Large intestine (tissue), 12 donors: ENCODE data around the gene SESN1. TPM values are rescaled to one million over a fixed set of nuclear protein-coding genes. Genes with fewer than 3 reads are reported as not detected.
"Not testable (repeated sequence)": the region's sequence is repeated elsewhere in the genome, so short reads cannot be mapped to it uniquely, and the experiment has no call there.

Experiments
- DNase-seq, 2 donors: peaks; one replicate each; pipeline versions ENCODE4 v3.0.0 to v3.0.0-alpha.2; 2013
- H3K27ac ChIP-seq: one replicate; pipeline ENCODE4 v1.5.1; 2013; ENCODE audit warnings: low read length
- H3K27me3 ChIP-seq: 2 replicates; pipeline ENCODE4 v1.6.1; 2013; ENCODE audit warnings: low read length; ENCODE audit not compliant: control insufficient read depth, insufficient read depth
- H3K36me3 ChIP-seq: 2 replicates; pipeline ENCODE4 v1.6.1; 2013; ENCODE audit warnings: low read length; ENCODE audit not compliant: control insufficient read depth, insufficient read depth
- H3K4me1 ChIP-seq: one replicate; pipeline ENCODE4 v1.6.1; 2013; ENCODE audit warnings: low read length; ENCODE audit not compliant: control insufficient read depth, insufficient read depth
- H3K4me3 ChIP-seq: one replicate; pipeline ENCODE4 v1.5.1; 2013; ENCODE audit warnings: low read length
- H3K9me3 ChIP-seq: one replicate; pipeline ENCODE4 v1.6.1; 2013; ENCODE audit warnings: mild to moderate bottlenecking, low read depth, low read length, moderate library complexity; ENCODE audit not compliant: control insufficient read depth
- WGBS: methylation state at CpG from one replicate; pipeline ENCODE4 v1.1.5; 2013; ENCODE audit warnings: low lambda C conversion rate; ENCODE audit not compliant: insufficient coverage; 5-methylcytosine and 5-hydroxymethylcytosine counted together
- long read RNA-seq, 11 donors: transcript quantifications; one replicate each; lab custom pipeline, GENCODE V29; 2026
- polyA plus RNA-seq: library from polyadenylated mRNA; unstranded; fragments of 120-200 nt; gene quantifications from one replicate; pipeline ENCODE4 v1.2.1, GENCODE V29; 2013

Gene SESN1
- 48.4 TPM for polyA plus RNA-seq
- long read RNA-seq, donor 1, partial matches to known transcripts, result 22 of 25 reads
- long read RNA-seq, donor 1, other reads (novel, unspliced or antisense), result 0 of 25 reads
- long read RNA-seq, donor 2, transcript SESN1-202 (10 exons, 2,676 nt), result major isoform, 13 of 48 reads
- long read RNA-seq, donor 2, partial matches to known transcripts, result 34 of 48 reads
- long read RNA-seq, donor 2, other reads (novel, unspliced or antisense), result 0 of 48 reads
- long read RNA-seq, donor 3, transcript SESN1-202 (10 exons, 2,676 nt), result major isoform, 12 of 26 reads
- long read RNA-seq, donor 3, partial matches to known transcripts, result 10 of 26 reads
- long read RNA-seq, donor 3, other reads (novel, unspliced or antisense), result 0 of 26 reads
- long read RNA-seq, donor 4, result 0 reads
- long read RNA-seq, donor 5, partial matches to known transcripts, result 23 of 27 reads
- long read RNA-seq, donor 5, other reads (novel, unspliced or antisense), result 0 of 27 reads
- long read RNA-seq, donor 6, transcript SESN1-202 (10 exons, 2,676 nt), result major isoform, 13 of 28 reads
- long read RNA-seq, donor 6, partial matches to known transcripts, result 12 of 28 reads
- long read RNA-seq, donor 6, other reads (novel, unspliced or antisense), result 0 of 28 reads
- long read RNA-seq, donor 7, transcript SESN1-202 (10 exons, 2,676 nt), result major isoform, 5 of 14 reads
- long read RNA-seq, donor 7, partial matches to known transcripts, result 6 of 14 reads
- long read RNA-seq, donor 7, other reads (novel, unspliced or antisense), result 0 of 14 reads
- long read RNA-seq, donor 8, transcript SESN1-202 (10 exons, 2,676 nt), result major isoform, 10 of 35 reads
- long read RNA-seq, donor 8, partial matches to known transcripts, result 20 of 35 reads
- long read RNA-seq, donor 8, other reads (novel, unspliced or antisense), result 0 of 35 reads
- long read RNA-seq, donor 9, partial matches to known transcripts, result 35 of 38 reads
- long read RNA-seq, donor 9, other reads (novel, unspliced or antisense), result 0 of 38 reads
- long read RNA-seq, donor 10, transcript SESN1-202 (10 exons, 2,676 nt), result major isoform, 10 of 23 reads
- long read RNA-seq, donor 10, partial matches to known transcripts, result 11 of 23 reads
- long read RNA-seq, donor 10, other reads (novel, unspliced or antisense), result 0 of 23 reads
- long read RNA-seq, donor 11, transcript SESN1-202 (10 exons, 2,676 nt), result major isoform, 10 of 18 reads
- long read RNA-seq, donor 11, partial matches to known transcripts, result 6 of 18 reads
- long read RNA-seq, donor 11, other reads (novel, unspliced or antisense), result 0 of 18 reads

GRCh38 chr6:109094416-109095035 lies at the start of gene SESN1:
SESN1 (minus strand) TSS chr6:109094846; CDS start chr6:109094073, 773 bp downstream.
- H3K4me1 ChIP-seq, result peaks cover 9% of the 10 kb centered on the region
- H3K36me3 ChIP-seq, result no peaks in the 10 kb centered on the region
- no CpG with 5 or more reads among the region's 62 CpGs for WGBS
- DNase-seq, result peak; percentile 93 to 99
- H3K9me3 ChIP-seq, result no peaks in the 10 kb centered on the region
- no peaks in the 10 kb centered on the region for H3K27me3 ChIP-seq
- peak within 1 kb of the TSS; percentile 96 for H3K4me3 ChIP-seq
- peak within 1 kb of the TSS; percentile 99 for H3K27ac ChIP-seq

- Histone ChIP-seq H3K27me3 (no peaks in the 10 kb centered on the region), H3K4me1 (no peaks in the 10 kb centered on the region), H3K4me3 (no peak overlapping the region), H3K27ac (no peak overlapping the region), H3K36me3 (no peaks in the 10 kb centered on the region), H3K9me3 (no peaks in the 10 kb centered on the region)
- DNase-seq, result no peak
Observed at GRCh38 chr6:109143191-109143590, 48.5 kb upstream of the SESN1 start.

- H3K36me3 ChIP-seq, DNase-seq, H3K9me3 ChIP-seq, H3K27ac ChIP-seq, H3K4me3 ChIP-seq, H3K4me1 ChIP-seq, H3K27me3 ChIP-seq: not testable (repeated sequence)
Observed at GRCh38 chr6:109142067-109142466, 47.4 kb upstream of the SESN1 start.

GRCh38 chr6:109139109-109139508 lies 44.5 kb upstream of the SESN1 start:
- H3K27ac ChIP-seq, result no peak overlapping the region
- H3K9me3 ChIP-seq, result no peaks in the 10 kb centered on the region
- H3K27me3 ChIP-seq, result no peaks in the 10 kb centered on the region
- WGBS, result 80% methylated on average over 1 of the region's 6 CpGs
- no peaks in the 10 kb centered on the region for H3K4me1 ChIP-seq
- H3K4me3 ChIP-seq, result no peak overlapping the region
- no peak for DNase-seq
- H3K36me3 ChIP-seq, result no peaks in the 10 kb centered on the region

- not testable (repeated sequence) for H3K36me3 ChIP-seq, H3K9me3 ChIP-seq, H3K27ac ChIP-seq, H3K27me3 ChIP-seq, DNase-seq, H3K4me1 ChIP-seq, H3K4me3 ChIP-seq
- 93% methylated on average over 3 of the region's 6 CpGs for WGBS
Observed at GRCh38 chr6:109136530-109136929, 41.9 kb upstream of the SESN1 start.

GRCh38 chr6:109136039-109136438 lies 41.4 kb upstream of the SESN1 start:
- WGBS, result no CpG with 5 or more reads among the region's 6 CpGs
- H3K27ac ChIP-seq, H3K27me3 ChIP-seq, H3K36me3 ChIP-seq, H3K4me1 ChIP-seq, DNase-seq, H3K9me3 ChIP-seq, H3K4me3 ChIP-seq: not testable (repeated sequence)

- not testable (repeated sequence) for H3K27me3 ChIP-seq, H3K27ac ChIP-seq, H3K36me3 ChIP-seq, H3K9me3 ChIP-seq, H3K4me1 ChIP-seq, H3K4me3 ChIP-seq, DNase-seq
- WGBS, result no CpG with 5 or more reads among the region's 1 CpG
Observed at GRCh38 chr6:109135600-109135999, 41.0 kb upstream of the SESN1 start.

- DNase-seq, result no peak
- Histone ChIP-seq H3K36me3 (no peaks in the 10 kb centered on the region), H3K27ac (no peak overlapping the region), H3K9me3 (no peaks in the 10 kb centered on the region), H3K27me3 (no peaks in the 10 kb centered on the region), H3K4me1 (no peaks in the 10 kb centered on the region), H3K4me3 (no peak overlapping the region)
- WGBS, result 94% methylated on average over 3 of the region's 3 CpGs
Observed at GRCh38 chr6:109130065-109130464, 35.4 kb upstream of the SESN1 start.

- no peak for DNase-seq
- Histone ChIP-seq H3K27me3 (no peaks in the 10 kb centered on the region), H3K4me1 (peaks cover 5% of the 10 kb centered on the region), H3K4me3 (no peak overlapping the region), H3K9me3 (no peaks in the 10 kb centered on the region), H3K27ac (no peak overlapping the region), H3K36me3 (no peaks in the 10 kb centered on the region)
- 100% methylated on average over 1 of the region's 3 CpGs for WGBS
Observed at GRCh38 chr6:109125504-109125903, 30.9 kb upstream of the SESN1 start.

- Histone ChIP-seq H3K4me1 (peaks cover 5% of the 10 kb centered on the region), H3K4me3 (no peak overlapping the region), H3K27ac (no peak overlapping the region), H3K36me3 (no peaks in the 10 kb centered on the region), H3K27me3 (no peaks in the 10 kb centered on the region), H3K9me3 (no peaks in the 10 kb centered on the region)
- peak; percentile 11 to 56 for DNase-seq
- WGBS, result 67% methylated on average over 1 of the region's 2 CpGs
Observed at GRCh38 chr6:109124219-109124618, 29.6 kb upstream of the SESN1 start.
